ENCODE measurements around the gene EPHX1. TPM values are rescaled to one million over a fixed set of nuclear protein-coding genes. Genes with fewer than 3 reads are reported as not detected.

EPHX1 gene
- total RNA-seq, 3 donors from 2014 or later: 63.6 to 168 (median 67.3) TPM

GRCh38 chr1:225847610-225848009 lies 37.7 kb downstream of the EPHX1 start:
- no peak for DNase-seq (ENCODE audit: low spot score in 2 of 2)
- H3K4me3 ChIP-seq: no peak overlapping the region
- no peaks in the 10 kb centered on the region for H3K36me3 ChIP-seq
- intact Hi-C loops (cut with DNase I; ENCODE audit: low total_unique reads): loop anchor here (5.0 kb wide), 1 partner anchor 370 kb away; no protein-coding TSS in a partner anchor
- peak overlapping the region; percentile 6 to 14 for H3K27ac ChIP-seq
- TF ChIP-seq CTCF (IDR thresholded peaks at IDR 0.05) (no peak), POLR2A (IDR thresholded peaks at IDR 0.05) (no peak), POLR2AphosphoS5 (IDR thresholded peaks at IDR 0.05) (no peak)
- H3K9me3 ChIP-seq: no peaks in the 10 kb centered on the region
- H3K4me1 ChIP-seq: no peaks in the 10 kb centered on the region
- H3K27me3 ChIP-seq: no peaks in the 10 kb centered on the region

DNA sequence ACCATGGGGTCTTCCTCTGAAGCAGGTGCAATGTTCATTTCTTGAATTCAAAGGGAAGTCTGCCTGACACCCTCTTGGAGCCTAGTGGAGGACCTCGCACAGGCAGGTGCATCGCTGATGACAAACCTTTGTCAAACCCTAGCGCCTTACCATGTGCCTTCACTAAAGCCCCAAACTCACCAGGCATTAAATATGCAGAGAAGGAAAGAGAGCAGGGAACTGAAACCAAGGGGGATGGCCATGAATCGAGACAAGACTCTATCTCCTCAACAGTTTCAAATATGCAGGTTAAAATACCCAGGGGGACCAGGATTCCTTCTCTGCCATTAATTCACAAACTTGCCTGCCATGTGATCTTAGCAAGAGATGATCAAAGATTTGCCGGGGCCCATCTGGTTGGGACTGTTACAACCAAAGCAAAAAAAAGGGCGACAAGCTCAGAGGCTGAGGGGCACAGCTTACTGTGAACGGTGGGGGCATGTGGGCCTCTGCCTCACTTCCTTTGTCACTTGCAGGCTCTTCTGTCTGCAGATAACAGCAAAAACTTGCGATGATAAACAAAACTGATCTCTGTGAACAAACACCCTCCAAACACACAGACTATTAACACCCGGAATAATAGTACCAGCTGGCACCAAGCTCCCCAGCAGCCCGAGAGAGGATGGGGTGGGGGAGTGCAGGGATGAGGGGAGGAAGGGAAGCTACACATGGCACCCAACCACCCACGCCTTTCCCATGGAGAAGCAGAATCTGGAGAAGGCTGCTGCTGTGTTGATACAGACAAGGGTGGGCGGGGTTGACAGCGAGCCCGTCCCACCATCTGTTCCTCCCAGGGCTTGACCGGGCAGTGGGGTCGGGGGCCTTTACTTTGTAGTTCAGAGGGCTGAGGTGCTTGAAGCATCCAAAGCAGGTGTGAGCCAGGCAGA lies 38.4 kb downstream of the EPHX1 start:
- Histone ChIP-seq H3K27ac (peak overlapping the region; percentile 6 to 14), H3K36me3 (no peaks in the 10 kb centered on the region), H3K4me3 (no peak overlapping the region), H3K4me1 (no peaks in the 10 kb centered on the region), H3K9me3 (no peaks in the 10 kb centered on the region), H3K27me3 (no peaks in the 10 kb centered on the region)
- TF ChIP-seq POLR2A (IDR thresholded peaks at IDR 0.05): no peak
- TF ChIP-seq POLR2AphosphoS5 (IDR thresholded peaks at IDR 0.05): no peak
- no peak for TF ChIP-seq CTCF (IDR thresholded peaks at IDR 0.05)
- intact Hi-C loops (cut with DNase I; ENCODE audit: low total_unique reads): loop anchor here (5.0 kb wide), 1 partner anchor 371 kb away; no protein-coding TSS in a partner anchor
- DNase-seq (ENCODE audit: low spot score in 2 of 2): no peak

- H3K36me3 ChIP-seq: no peaks in the 10 kb centered on the region
- intact Hi-C loops (cut with DNase I; ENCODE audit: low total_unique reads): loop anchor here (5.0 kb wide), 1 partner anchor 373 kb away; no protein-coding TSS in a partner anchor
- peak overlapping the region in 1 of 2 donors; percentile 38 for H3K27ac ChIP-seq
- no peaks in the 10 kb centered on the region for H3K27me3 ChIP-seq
- no peaks in the 10 kb centered on the region for H3K4me1 ChIP-seq
- H3K4me3 ChIP-seq: no peak overlapping the region
- TF ChIP-seq POLR2A (IDR thresholded peaks at IDR 0.05) (no peak), CTCF (IDR thresholded peaks at IDR 0.05) (no peak), POLR2AphosphoS5 (IDR thresholded peaks at IDR 0.05) (no peak)
- DNase-seq (ENCODE audit: low spot score in 2 of 2): no peak
- no peaks in the 10 kb centered on the region for H3K9me3 ChIP-seq
Observed at GRCh38 chr1:225849925-225850324, 40.0 kb downstream of the EPHX1 start.

DNA sequence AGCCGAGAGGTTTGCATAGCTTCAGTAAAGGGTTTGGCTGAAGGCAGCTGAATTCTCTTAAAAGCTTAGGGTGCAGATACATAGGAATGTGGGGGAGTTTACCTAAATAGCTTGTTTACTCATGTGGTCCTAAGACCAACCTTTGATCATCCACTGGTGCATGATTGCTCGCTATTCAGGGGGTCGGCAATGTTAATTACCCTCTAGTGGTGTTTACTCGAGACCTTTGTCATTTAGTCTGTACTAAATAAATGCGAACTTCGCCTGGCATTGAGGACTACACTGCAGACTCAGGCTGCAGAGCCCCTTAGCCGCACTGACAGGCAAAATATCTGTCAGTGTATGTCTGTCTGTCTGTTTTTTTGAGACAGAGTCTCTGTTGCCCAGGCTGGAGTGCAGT lies 40.4 kb downstream of the EPHX1 start:
- Histone ChIP-seq H3K4me3 (no peak overlapping the region), H3K4me1 (no peaks in the 10 kb centered on the region), H3K27ac (peak overlapping the region in 1 of 2 donors; percentile 38), H3K9me3 (no peaks in the 10 kb centered on the region), H3K27me3 (no peaks in the 10 kb centered on the region), H3K36me3 (no peaks in the 10 kb centered on the region)
- no peak for DNase-seq (ENCODE audit: low spot score in 2 of 2)
- TF ChIP-seq POLR2A (IDR thresholded peaks at IDR 0.05) (no peak), CTCF (IDR thresholded peaks at IDR 0.05) (no peak), POLR2AphosphoS5 (IDR thresholded peaks at IDR 0.05) (no peak)
- intact Hi-C loops (cut with DNase I; ENCODE audit: low total_unique reads): no loop called here

- H3K4me1 ChIP-seq: no peaks in the 10 kb centered on the region
- no peak for DNase-seq (ENCODE audit: low spot score in 2 of 2)
Observed at GRCh38 chr1:225851805-225852204, 41.9 kb downstream of the EPHX1 start.

More at GRCh38 chr1:225851805-225852204, 41.9 kb downstream of the EPHX1 start:
- Histone ChIP-seq H3K4me3 (no peak overlapping the region), H3K9me3 (no peaks in the 10 kb centered on the region), H3K27ac (no peak overlapping the region), H3K27me3 (no peaks in the 10 kb centered on the region), H3K36me3 (no peaks in the 10 kb centered on the region)
- intact Hi-C loops (cut with DNase I; ENCODE audit: low total_unique reads): no loop called here
- TF ChIP-seq POLR2A (IDR thresholded peaks at IDR 0.05): no peak

Measured in breast epithelium (tissue), 4 donors.